GM12878 (cell line): ENCODE results near the gene SNX10. TPM values are rescaled to one million over a fixed set of nuclear protein-coding genes. Genes with fewer than 3 reads are reported as not detected.

Experiments
- ATAC-seq: fragments of 200-7000 bp; cut with Tn5 transposase; 3 replicates; pipeline ENCODE4 v1.9.1; 2020; ENCODE audit warnings: mild to moderate bottlenecking, moderate library complexity
- BruUV-seq: library from RNA; stranded (reverse); fragments of 400-500 nt; replicated peaks from 2 replicates; lab custom pipeline; 2021; lab: Mats Ljungman, UMichigan
- CTCF ChIA-PET: fragments of 300-600 bp; sonication (Branson Sonifier 250); formaldehyde crosslinking; extraction: SDS; loops from one replicate; lab custom pipeline; 2021; ENCODE audit warnings: inconsistent platforms; lab: Yijun Ruan, JAX
- POLR2A ChIA-PET: fragments of 350-600 bp; formaldehyde crosslinking; extraction: SDS; loops from one replicate; lab custom pipeline; 2021; ENCODE audit warnings: inconsistent platforms; lab: Charles Lee
- RAD21 ChIA-PET: fragments of 300-600 bp; sonication (Branson Sonifier 250); formaldehyde crosslinking; loops from one replicate; lab custom pipeline; 2023; ENCODE audit warnings: antibody characterized with exemption; ENCODE audit not compliant: unreplicated experiment; lab: Charles Lee
- SMC1A ChIA-PET: fragments of 300-600 bp; sonication (Branson Sonifier 250); formaldehyde crosslinking; loops from one replicate; lab custom pipeline; 2023; ENCODE audit not compliant: unreplicated experiment, uncharacterized antibody; lab: Charles Lee
- DNase-seq: peaks from one replicate; pipeline ENCODE4 v3.0.0-alpha.2; 2011; ENCODE audit warnings: low read depth, low spot score
- FAIRE-seq: peaks from 3 replicates; lab custom pipeline; 2011; peaks lifted over from hg19 to GRCh38; lab: Jason Lieb, UNC
- H2AFZ ChIP-seq: 2 replicates; pipeline ENCODE4 v1.6.0; 2011; ENCODE audit warnings: low read depth, low read length, control low read depth; ENCODE audit not compliant: control insufficient read depth
- H3K27ac ChIP-seq: 2 replicates; pipeline ENCODE4 v1.5.1; 2011; ENCODE audit warnings: control low read depth; ENCODE audit not compliant: control insufficient read depth, insufficient read depth
- H3K27me3 ChIP-seq, 2 experiments: replicated peaks in 1 of 2; 2 replicates each; pipeline versions ENCODE4 v1.6.0 to v1.6.1; 2011; ENCODE audit warnings: low read length in 1 of 2; ENCODE audit not compliant: control insufficient read depth in 2 of 2, insufficient read depth in 2 of 2
- H3K36me3 ChIP-seq, 2 experiments: 2 replicates each; pipeline ENCODE4 v1.5.1; 2011; ENCODE audit warnings: low read length in 1 of 2; ENCODE audit not compliant: control insufficient read depth in 2 of 2, insufficient read depth in 2 of 2
- H3K4me1 ChIP-seq: 2 replicates; pipeline ENCODE4 v1.6.1; 2011; ENCODE audit warnings: mild to moderate bottlenecking, low read length, moderate library complexity, mixed read lengths; ENCODE audit not compliant: control insufficient read depth, insufficient read depth
- H3K4me2 ChIP-seq: 2 replicates; pipeline ENCODE4 v1.6.0; 2011; ENCODE audit warnings: control low read depth; ENCODE audit not compliant: control insufficient read depth, insufficient read depth
- H3K4me3 ChIP-seq: fragments of 200-600 bp; sonication (generic); 2 replicates; pipeline ENCODE4 v1.5.1; 2016
- H3K79me2 ChIP-seq: 2 replicates; pipeline ENCODE4 v1.6.0; 2011; ENCODE audit warnings: low read length; ENCODE audit not compliant: control insufficient read depth, insufficient read depth
- H3K9ac ChIP-seq: 2 replicates; pipeline ENCODE4 v1.8.0; 2011; ENCODE audit warnings: low read length, control low read depth, mixed read lengths; ENCODE audit not compliant: control insufficient read depth, insufficient read depth
- H3K9me3 ChIP-seq: replicated peaks from 3 replicates; pipeline ENCODE4 v1.5.1; 2011; ENCODE audit warnings: mild to moderate bottlenecking, low read length; ENCODE audit not compliant: control insufficient read depth, insufficient read depth
- H4K20me1 ChIP-seq: 2 replicates; pipeline ENCODE4 v1.6.0; 2011; ENCODE audit not compliant: control insufficient read depth, insufficient read depth
- ESRRA ChIP-seq: IDR thresholded peaks from 2 replicates; pipeline ENCODE4 v1.6.1; 2012; ENCODE audit warnings: mild to moderate bottlenecking, low read length, improper control_type of control experiment
- ZBTB40 ChIP-seq: fragments of 450-650 bp; IDR thresholded peaks from 2 replicates; pipeline ENCODE4 v1.6.1; 2016; ENCODE audit warnings: mild to moderate bottlenecking, moderate library complexity, borderline replicate concordance
- WGBS: methylation state at CpG from one replicate; pipeline ENCODE4 v1.1.6; 2016; ENCODE audit warnings: low lambda C conversion rate; ENCODE audit not compliant: insufficient replicate concordance, insufficient coverage; ENCODE audit errors: missing lambda C conversion rate; 5-methylcytosine and 5-hydroxymethylcytosine counted together
- in situ Hi-C: fragments of 300-500 bp; cut with MboI; formaldehyde crosslinking; loops from 9 replicates; pipeline ENCODE4 v1.14.3; 2018; ENCODE audit warnings: mixed read lengths
- intact Hi-C: fragments of 100-400 bp; cut with micrococcal nuclease; formaldehyde crosslinking; loops from one replicate; pipeline ENCODE4 v1.14.2; 2022; ENCODE audit not compliant: unreplicated experiment
- polyA plus RNA-seq, 11 experiments: library from polyadenylated mRNA; depleted of rRNA in 4 of 11; unstranded in 6 of 11; stranded (reverse) in 5 of 11; fragments of >200 nt; fragmentation: Nextera tagmentation in 4 of 11; fragmentation: Illumina TruSeq in 1 of 11; extraction: Ambion mirVana in 4 of 11; extraction: Trizol in 1 of 11; gene quantifications; 1 replicate in 1 of 11; 2 replicates in 10 of 11; pipeline versions ENCODE4 v1.2.1 to v1.2.3, GENCODE V29; 2011 to 2016; ENCODE audit warnings: inconsistent platforms in 2 of 11, missing spikeins in 2 of 11, low read depth in 1 of 11
- total RNA-seq, 4 experiments: library from RNA; depleted of rRNA in 3 of 4; stranded (reverse); fragments of >200 nt in 3 of 4; fragmentation: Illumina TruSeq in 1 of 4; extraction: Trizol in 1 of 4; gene quantifications; 2 replicates each; pipeline versions ENCODE4 v1.2.1 to v1.2.3, GENCODE V29; 2013 to 2021

Gene SNX10
- total and polyA plus RNA-seq, 10 of the 15 experiments (the other 5 are each of a cell fraction or from before 2014, with no cell fraction given): 22.0 to 56.2 (median 30.1) TPM

GRCh38 chr7:26349005-26349915 is 57.6 kb downstream of the SNX10 start:
- DNase-seq (no peak), ATAC-seq (no peak), FAIRE-seq (no peak)
- H3K4me1 ChIP-seq: peaks cover 14% of the 10 kb centered on the region
- H3K27me3 ChIP-seq: no peaks in the 10 kb centered on the region
- BruUV-seq: no TSS peak
- no peak overlapping the region for H3K27ac ChIP-seq
- no peaks in the 10 kb centered on the region for H3K79me2 ChIP-seq
- no peaks in the 10 kb centered on the region for H3K9me3 ChIP-seq
- RAD21 ChIA-PET: interaction anchor here (0.5 to 4.1 kb wide), 13 partner anchors 13 to 381 kb away, joined by 3 to 41 read pairs (median 7); partner anchors contain the start of gene CBX3
- H3K4me3 ChIP-seq: no peak overlapping the region
- intact Hi-C loops (loop anchor here (5.0 kb wide), 1 partner anchor 57 kb away; the partner anchor contains the start of gene SNX10), in situ Hi-C loops (no loop called here)
- H3K9ac ChIP-seq: no peak overlapping the region
- SMC1A ChIA-PET: interaction anchor here (0.9 to 5.2 kb wide), 22 partner anchors 10 to 269 kb away, joined by 3 to 48 read pairs (median 6); no protein-coding TSS in a partner anchor
- CTCF ChIA-PET: interaction anchor here (0.8 to 3.1 kb wide), 13 partner anchors 8 to 457 kb away, joined by 3 to 25 read pairs (median 7); partner anchors contain the start of gene SNX10
- WGBS: 96% methylated on average over 6 of the region's 6 CpGs
- POLR2A ChIA-PET: interaction anchor here (0.7 to 3.4 kb wide), 8 partner anchors 7 to 493 kb away, joined by 3 to 19 read pairs (median 4); partner anchors contain the start of gene SNX10
- no peak for TF ChIP-seq ESRRA
- 0 out of 2 replicates have a peak, but pooled peaks have one; percentile 25 for TF ChIP-seq ZBTB40
- no peak overlapping the region for H3K4me2 ChIP-seq
- H2AFZ ChIP-seq: no peak overlapping the region
- no peaks in the 10 kb centered on the region for H4K20me1 ChIP-seq
- H3K36me3 ChIP-seq: peaks cover 10 to 11% of the 10 kb centered on the region in 2 experiments; a peak in 3 of 4 replicates
